IMR-90 (cell line): ENCODE results near the gene PLEKHO2.

ENCODE experiments used
- BHLHE40 ChIP-seq: fragments of 150-350 bp; IDR thresholded peaks from 2 replicates; pipeline ENCODE4 v1.6.1; 2016; ENCODE audit warnings: mild to moderate bottlenecking, low read depth, low read length
- CHD1 ChIP-seq: IDR thresholded peaks from 2 replicates; pipeline ENCODE4 v1.6.1; 2012; ENCODE audit warnings: low read depth, low read length, improper control_type of control experiment
- MAZ ChIP-seq: IDR thresholded peaks from 2 replicates; pipeline ENCODE4 v1.6.1; 2012; ENCODE audit warnings: low read depth, mild to moderate bottlenecking, low read length, improper control_type of control experiment, moderate library complexity, borderline replicate concordance
- POLR2A ChIP-seq: IDR thresholded peaks from 2 replicates; pipeline ENCODE4 v1.6.1; 2012; ENCODE audit warnings: mild to moderate bottlenecking, low read depth, low read length
- RAD21 ChIP-seq: IDR thresholded peaks from 2 replicates; pipeline ENCODE4 v1.6.1; 2012; ENCODE audit warnings: low read length, improper control_type of control experiment
- SMC3 ChIP-seq: fragments of 150-350 bp; IDR thresholded peaks from 2 replicates; pipeline ENCODE4 v1.6.1; 2016; ENCODE audit warnings: low read depth, mild to moderate bottlenecking, antibody characterized with exemption, low read length, moderate library complexity
- TF ChIP-seq, protein P1 (sequence below): conservative IDR thresholded peaks from 2 replicates; pipeline ENCODE4 v1.5.1; 2012; ENCODE audit warnings: mild to moderate bottlenecking, low read depth, low read length, improper control_type of control experiment

DNA sequence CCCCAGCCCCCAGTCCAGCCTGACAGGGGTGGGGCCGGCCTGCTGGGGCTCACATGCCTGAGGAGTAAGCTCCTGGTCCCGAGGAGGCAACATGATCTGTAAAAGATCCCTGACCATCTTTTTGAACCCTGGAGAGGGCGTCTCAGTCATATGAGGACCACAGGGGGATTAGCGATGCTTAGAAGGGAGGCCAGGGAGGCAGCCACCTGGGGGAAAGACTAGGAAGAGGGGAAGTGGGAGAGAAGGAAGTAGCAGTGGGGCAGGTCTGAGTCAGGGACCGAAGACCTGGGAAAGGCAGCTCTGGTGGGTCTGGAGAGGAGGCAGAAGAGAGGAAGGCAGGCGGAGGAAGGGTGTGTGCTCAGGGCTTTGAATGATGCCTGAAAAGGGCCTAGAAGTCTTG is 35.2 kb upstream of the PLEKHO2 start:
- TF ChIP-seq MAZ (no peak), CHD1 (no peak), POLR2A (no peak), BHLHE40 (no peak), SMC3 (no peak), RAD21 (no peak)
- TF ChIP-seq, protein P1, sequence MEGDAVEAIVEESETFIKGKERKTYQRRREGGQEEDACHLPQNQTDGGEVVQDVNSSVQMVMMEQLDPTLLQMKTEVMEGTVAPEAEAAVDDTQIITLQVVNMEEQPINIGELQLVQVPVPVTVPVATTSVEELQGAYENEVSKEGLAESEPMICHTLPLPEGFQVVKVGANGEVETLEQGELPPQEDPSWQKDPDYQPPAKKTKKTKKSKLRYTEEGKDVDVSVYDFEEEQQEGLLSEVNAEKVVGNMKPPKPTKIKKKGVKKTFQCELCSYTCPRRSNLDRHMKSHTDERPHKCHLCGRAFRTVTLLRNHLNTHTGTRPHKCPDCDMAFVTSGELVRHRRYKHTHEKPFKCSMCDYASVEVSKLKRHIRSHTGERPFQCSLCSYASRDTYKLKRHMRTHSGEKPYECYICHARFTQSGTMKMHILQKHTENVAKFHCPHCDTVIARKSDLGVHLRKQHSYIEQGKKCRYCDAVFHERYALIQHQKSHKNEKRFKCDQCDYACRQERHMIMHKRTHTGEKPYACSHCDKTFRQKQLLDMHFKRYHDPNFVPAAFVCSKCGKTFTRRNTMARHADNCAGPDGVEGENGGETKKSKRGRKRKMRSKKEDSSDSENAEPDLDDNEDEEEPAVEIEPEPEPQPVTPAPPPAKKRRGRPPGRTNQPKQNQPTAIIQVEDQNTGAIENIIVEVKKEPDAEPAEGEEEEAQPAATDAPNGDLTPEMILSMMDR, result no peak
